GM18505 (cell line): ENCODE results near the gene ZNF385B.

Experiments
- ATAC-seq: cut with Tn5 transposase; IDR thresholded peaks from one replicate; pipeline ENCODE4 v1.9.1; 2021; ENCODE audit not compliant: unreplicated experiment
- POLR2A ChIP-seq: IDR thresholded peaks from 4 replicates; pipeline ENCODE4 v1.6.1; 2011; ENCODE audit warnings: borderline replicate concordance; ENCODE audit not compliant: insufficient read depth, insufficient read length; ENCODE audit errors: extremely low read depth

ZNF385B gene

DNA sequence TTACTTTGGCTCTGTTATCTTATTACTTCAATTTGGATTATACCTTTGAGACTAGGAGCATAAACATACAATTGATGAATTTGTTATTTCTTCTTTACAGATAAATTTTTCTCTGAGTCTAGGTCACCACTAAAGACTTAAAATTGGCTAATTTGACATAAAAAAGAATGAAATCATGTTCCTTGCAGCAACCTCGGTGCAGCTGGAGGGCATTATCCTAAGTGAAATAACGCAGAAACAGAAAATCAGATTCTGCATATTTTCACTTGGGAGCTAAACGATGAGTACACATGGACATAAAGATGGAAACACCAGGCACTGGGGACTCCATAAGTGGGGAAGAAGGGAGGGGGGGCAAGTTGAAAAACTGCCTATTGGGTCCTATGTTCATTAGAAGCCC is 424.0 kb downstream of the ZNF385B start:
- no peak for ATAC-seq

DNA sequence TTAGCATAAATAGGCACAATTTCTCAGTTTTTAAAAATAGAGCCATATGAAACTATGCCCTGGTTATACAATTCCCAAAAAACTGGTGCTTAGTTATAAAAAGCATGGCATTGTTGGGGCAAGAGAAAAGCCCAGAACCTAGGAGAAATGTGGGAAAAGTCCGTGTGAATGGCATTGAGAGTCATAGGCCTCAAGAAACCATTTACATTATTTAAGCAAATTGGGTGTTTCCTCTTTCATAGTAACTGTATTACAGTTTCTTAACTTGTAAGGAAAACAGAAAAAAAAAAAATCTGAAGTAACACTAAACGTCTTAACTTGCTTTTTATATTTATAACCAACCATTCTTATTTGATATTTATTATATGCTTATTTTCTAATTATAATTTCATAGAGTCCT is 425.8 kb downstream of the ZNF385B start:
- TF ChIP-seq POLR2A, result no peak

More for the DNA sequence above, 424.0 kb downstream of the ZNF385B start:
- TF ChIP-seq POLR2A, result no peak

DNA sequence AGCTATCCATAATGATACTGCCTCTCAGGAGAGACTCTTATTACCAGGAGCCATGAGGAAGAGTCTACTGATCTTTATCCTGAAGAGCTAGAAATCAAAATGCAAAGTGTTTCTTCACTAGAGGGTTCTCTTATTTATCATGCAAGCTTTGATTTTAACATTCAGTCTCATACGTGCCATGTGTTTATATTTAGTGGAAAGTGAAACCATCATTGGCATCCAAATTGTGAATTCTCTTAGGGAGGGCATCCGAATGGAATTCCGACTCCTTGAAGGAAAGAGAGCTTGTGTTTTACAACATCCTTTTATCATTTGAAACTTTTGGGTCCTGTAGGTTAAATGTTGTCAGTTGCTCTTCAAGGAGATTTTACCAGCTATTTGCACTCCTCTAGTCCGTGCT is 426.4 kb downstream of the ZNF385B start:
- TF ChIP-seq POLR2A, result no peak

More for the DNA sequence above, 425.8 kb downstream of the ZNF385B start:
- no peak for ATAC-seq

DNA sequence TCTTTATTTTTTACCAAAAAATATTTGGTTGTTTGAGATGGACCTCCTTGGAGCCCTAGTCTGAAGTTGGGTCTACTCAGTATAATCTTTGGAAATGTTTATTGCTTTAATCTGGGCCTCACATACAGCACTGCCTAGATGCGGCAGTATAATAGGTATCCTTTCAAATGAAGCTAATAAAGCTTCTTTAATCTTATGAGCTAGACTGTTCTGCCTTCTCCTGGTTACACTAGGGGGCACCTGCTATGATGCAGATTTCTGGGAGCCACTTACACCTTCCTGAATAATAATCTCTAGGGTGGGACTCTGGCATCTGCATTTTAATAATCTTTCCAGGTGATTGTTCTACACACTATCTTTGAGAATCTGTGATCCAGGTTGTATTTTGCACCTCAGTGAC is 427.1 kb downstream of the ZNF385B start:
- ATAC-seq, result no peak

More for the DNA sequence above, 426.4 kb downstream of the ZNF385B start:
- no peak for ATAC-seq

DNA sequence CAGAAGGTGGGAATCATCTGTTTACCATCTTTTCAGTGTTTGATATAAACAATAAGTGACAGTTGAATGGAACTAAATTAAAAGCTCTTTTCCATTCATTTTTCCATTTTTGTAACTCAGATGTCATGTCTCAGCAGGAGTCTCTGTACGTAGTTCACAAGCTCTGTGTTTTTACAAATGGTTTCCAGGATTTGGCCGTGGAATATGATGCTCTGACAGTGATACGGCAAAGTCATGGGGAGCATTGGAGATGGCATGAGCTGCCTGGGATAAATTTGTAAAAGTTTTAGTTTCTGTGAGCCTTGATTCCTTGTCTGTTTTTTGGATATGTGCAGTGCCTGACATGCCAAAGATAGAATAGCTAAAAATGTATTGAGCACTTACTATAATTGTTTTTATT is 428.7 kb downstream of the ZNF385B start:
- TF ChIP-seq POLR2A, result no peak
- no peak for ATAC-seq

More for the DNA sequence above, 427.1 kb downstream of the ZNF385B start:
- TF ChIP-seq POLR2A, result no peak

DNA sequence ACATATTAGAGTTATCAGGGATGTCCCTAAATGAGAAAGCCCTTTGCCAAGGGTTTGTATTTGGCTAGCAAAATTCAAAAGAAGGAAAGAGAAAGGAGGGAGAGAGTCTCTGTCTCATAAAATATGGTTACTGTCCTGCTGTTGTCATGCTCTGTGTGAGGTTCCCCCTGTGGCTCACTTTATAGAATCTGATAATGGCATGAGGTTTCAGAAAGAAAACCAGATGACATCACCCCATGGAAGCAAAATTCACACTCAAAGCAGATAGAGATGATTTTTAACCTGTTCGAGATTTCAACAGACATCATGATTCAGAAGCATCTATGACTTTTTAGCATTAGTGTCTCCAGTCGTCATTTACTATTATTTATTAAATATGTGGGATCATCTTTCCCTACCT is 431.8 kb downstream of the ZNF385B start:
- no peak for TF ChIP-seq POLR2A
- no peak for ATAC-seq

DNA sequence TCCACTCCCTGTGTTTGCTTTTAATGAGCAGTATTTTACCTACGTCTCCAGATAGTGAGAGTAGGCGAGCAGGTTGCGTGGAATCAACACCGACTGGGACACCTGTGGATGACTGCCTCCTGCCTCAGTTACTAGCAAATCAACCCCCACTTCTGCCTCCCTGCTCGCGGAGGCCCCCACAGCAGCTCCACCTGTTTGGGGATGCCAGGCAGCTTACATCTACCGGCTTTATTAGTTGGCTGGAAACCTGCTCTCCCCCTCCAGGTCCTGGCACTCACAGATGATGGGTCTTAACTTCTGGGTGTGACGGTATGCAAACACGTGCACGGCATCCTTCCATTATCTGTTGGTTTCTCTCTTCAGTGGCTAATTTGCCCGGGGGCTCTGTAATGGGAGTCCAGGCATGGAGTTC is 432.3 kb downstream of the ZNF385B start:
- no peak for TF ChIP-seq POLR2A
- no peak for ATAC-seq

DNA sequence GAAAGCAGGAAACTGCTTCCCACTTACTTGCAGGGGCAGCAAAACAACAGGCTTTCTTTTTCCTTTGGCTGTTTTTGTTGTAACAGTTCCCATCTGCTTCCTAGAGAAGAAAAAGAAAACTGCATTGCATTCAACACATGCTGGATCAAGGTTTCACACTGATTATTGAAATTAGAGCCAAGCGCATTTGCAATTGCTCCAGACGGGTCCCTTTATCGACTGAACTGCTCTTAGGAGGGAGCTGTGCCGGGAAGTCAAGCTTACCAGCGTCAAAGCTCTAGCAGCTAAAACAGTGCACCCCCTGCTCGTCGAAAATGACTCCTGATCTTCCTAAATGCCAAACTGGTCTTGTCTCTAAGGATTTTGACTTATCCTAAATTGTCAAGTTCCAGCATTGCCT is 432.8 kb downstream of the ZNF385B start:
- TF ChIP-seq POLR2A, result no peak
- ATAC-seq, result no peak

DNA sequence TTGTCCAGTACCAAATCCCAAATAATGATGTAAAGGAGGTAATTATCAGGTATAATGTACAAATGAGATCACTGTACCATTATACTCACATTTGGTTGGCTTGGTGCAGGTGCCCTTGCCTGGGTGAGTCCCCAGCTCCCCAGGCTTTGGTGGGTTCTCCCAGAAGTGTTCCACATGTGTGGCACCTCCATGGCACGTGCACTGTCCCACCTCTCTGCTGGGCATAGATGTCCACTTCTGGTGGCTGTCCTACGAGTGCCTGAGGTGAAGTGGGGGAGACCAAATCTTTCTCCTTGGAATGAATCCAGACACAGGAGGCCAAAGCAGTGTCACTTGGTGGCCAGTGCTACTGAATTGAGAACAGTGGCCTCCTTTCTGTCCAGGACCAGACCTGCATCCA is 434.3 kb downstream of the ZNF385B start:
- TF ChIP-seq POLR2A, result no peak
- no peak for ATAC-seq

DNA sequence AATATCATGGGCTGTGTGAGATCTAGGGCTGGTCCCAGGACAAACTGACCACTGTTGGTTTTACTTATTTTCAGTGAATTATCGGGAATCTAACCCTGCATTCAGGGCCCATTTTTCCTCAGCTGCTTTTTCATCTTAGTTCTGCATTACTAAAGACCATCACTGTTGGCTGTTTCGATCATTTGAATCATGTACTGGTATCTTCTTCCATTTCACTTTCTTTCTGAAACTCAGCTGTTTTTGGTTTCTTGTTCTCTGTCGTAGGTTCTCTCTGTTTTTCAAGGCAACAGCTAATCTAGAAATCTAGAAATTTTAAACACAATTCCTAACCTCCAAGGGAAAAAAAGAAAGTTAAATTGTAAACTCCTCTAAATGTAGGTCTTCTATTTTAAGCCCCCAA is 436.8 kb downstream of the ZNF385B start:
- TF ChIP-seq POLR2A, result no peak
- no peak for ATAC-seq

DNA sequence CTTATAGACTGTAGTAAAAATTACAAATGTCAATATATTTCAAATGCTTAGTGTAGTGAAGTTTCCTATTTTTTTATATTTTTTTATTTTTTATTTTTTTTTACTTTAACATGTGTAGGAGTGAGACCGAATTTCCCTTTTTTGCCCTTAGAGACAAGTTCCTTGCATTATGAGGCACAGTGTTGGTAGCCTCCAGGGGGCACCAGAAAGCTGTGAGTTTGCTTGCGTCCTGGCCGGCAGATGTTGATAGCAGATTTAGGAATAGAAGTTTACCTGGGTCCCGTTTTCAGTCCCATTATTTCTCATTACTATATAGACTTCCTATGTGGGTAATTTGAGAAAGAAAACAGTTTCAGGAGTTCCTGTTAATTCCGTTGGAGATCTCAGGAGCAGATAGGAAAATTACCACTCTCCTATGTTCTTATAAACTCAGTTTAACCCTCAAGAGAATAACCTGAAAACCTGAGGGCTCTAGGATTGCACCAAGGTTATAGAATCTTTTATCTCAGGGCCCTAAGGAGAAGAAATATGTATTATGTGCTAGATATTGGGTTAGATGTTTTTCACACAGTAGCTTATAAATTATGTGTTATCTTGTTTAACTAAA is 439.3 kb downstream of the ZNF385B start:
- TF ChIP-seq POLR2A, result no peak
- peak; percentile 89 for ATAC-seq

DNA sequence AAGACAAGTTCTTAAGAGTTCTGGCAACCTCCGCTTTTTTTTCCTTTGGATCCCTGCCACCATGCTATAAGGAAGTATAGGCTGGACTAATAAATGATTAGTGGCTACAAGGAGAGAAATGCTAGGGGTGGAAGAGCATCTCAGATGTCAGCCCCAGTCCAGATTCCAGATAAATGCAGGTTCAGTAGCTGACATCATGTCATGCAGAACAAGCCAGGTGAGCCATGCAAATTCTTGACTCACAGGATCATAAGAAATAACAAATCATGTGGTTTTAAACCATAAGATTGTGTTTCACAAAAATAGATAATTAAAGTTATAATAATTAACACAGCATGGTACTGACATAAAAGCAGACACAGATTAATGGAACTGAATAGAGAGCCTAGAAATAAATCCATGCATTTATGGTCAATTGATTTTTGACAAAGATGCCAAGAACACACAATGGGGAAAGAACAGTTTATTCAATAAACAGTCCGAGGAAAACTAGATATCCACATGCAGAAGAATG is 443.9 kb downstream of the ZNF385B start:
- no peak for ATAC-seq
- no peak for TF ChIP-seq POLR2A

DNA sequence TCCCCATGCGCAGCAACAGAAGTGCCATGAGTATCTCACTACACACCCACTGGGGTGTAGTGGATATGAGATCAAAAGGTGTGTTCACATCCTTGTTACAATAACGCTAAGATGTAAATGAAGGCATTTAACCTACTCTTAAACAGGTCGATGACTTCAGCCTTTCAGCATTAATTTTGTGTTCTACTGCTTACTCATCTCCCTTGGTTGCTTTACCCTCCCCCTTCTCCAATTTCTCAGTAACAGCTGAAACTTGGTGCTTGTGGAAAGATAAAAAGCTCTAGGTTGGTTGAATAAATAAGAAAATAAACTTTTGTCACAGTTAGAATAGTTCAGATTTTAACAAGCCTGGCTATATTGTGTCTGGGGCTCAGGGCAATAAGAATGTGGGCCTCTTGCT is 449.3 kb downstream of the ZNF385B start:
- TF ChIP-seq POLR2A, result no peak
- no peak for ATAC-seq

DNA sequence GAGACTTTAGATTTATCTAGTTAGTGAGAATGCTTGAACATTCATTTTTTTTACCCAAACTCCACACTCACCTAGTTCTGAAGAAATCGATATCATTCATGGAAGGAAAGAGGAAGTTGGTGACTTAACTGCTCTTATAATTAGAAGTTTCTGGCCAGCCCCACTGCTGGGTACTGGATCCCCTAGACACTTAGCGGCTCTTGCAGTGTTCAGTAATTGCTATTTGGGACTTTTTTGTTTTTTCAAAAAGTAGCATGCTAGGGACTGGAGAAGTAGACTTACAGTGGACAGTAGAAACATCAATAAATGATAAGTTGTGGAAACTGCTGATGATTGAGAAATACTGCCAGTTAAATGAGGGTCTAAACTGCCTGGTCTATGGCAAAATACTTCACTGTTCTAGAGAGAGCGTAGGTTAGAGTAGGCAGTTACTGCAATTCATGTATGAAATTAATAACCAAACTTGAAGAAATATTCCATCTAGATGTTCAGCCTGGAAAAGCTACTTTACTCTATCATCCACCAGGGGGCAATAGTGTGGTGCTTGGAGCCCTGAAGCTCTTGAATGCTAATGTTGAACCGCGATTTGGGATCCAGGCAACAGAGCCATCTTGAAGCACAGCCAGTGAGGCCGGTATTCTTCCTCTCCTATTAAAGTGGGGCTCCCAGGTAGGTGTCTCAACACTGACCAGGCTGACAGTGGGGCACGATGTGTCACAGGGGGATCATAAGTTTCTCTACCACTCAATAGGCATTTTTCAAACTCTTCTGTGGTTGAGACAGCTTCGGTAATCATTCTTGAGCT is 450.7 kb downstream of the ZNF385B start:
- no peak for ATAC-seq
- TF ChIP-seq POLR2A, result no peak
